ENCODE results near the gene ALG2.

The ALG2 gene, protein sequence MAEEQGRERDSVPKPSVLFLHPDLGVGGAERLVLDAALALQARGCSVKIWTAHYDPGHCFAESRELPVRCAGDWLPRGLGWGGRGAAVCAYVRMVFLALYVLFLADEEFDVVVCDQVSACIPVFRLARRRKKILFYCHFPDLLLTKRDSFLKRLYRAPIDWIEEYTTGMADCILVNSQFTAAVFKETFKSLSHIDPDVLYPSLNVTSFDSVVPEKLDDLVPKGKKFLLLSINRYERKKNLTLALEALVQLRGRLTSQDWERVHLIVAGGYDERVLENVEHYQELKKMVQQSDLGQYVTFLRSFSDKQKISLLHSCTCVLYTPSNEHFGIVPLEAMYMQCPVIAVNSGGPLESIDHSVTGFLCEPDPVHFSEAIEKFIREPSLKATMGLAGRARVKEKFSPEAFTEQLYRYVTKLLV
- 19.8 to 36.2 reads per million in 2 donors for total RNA-seq

DNA sequence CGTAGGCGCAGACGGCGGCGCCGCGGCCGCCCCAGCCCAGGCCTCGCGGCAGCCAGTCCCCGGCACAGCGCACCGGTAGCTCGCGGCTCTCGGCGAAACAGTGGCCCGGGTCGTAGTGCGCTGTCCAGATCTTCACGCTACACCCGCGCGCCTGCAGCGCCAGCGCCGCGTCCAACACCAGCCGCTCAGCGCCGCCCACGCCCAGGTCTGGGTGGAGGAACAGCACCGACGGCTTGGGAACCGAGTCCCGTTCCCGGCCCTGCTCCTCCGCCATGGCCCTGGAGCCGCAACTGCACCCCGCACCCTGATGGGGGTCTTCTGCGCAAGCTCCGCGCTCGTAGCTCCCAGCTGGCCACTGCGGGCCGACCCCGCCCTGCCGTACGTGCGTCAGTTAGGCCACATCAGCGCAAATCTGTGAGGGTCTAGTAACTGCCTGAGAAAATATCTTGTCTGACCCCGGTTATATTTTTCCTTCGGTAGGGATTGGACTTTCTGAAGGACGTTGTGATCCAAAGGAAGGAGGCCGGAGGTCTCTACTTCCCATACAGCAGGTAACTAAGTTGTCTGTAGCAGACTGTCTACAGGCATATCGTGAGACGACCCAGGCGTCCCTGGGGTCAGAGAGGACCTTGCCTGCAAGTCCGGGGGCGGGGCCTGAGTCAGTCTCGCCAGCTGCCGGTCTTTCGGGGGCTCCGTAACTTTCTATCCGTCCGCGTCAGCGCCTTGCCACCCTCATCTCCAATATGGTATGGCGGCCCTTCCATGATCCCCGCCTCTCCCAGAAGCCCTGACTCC lies at the start of gene ALG2, which contains the start of gene SEC61B:
ALG2 (minus strand) TSS at position 322 of the 795 bp plus-strand sequence; CDS start at position 274, 48 bp downstream.
SEC61B (plus strand) TSS at position 662 of the 795 bp plus-strand sequence; CDS start at position 744, 82 bp downstream.
- peak; percentile 90 for DNase-seq

DNA sequence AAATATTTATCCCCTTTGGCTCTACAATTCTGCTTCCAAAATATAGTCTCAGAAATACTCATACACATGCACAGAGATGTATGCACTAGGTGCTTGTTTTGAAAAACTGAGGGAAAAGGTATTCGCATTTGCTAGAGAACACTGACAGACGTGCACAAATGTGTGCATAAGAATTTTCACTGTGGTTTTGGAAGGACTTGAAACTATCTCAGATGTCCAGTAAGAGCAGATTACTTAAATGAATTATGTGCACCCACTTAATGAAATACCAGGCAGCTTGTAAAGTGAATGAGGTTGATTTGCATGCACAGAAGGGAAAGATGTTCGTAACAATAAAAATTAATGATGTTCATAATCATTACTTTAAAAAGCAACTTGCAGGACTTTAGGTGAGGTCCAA lies 48.7 kb upstream of the ALG2 start:
- no peak for DNase-seq

DNA sequence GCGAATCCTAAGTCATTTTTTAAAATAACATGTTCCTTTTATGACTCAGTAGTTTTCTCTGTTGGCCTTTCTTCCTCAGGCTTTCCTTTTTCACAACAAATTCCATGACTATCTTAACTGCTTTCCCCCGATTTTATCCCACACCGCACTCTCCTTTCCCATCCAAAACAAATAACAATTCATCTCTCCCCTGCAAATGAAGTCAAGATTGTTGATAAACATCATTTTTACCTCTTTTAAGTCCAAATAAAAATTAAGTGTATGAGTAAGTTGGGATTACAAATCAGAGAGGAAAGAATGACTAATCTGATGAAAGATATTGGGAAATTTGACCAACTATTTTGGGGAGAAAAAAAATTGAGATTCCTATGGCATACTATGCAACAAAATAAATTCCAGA lies 47.7 kb upstream of the ALG2 start:
- DNase-seq: no peak

DNA sequence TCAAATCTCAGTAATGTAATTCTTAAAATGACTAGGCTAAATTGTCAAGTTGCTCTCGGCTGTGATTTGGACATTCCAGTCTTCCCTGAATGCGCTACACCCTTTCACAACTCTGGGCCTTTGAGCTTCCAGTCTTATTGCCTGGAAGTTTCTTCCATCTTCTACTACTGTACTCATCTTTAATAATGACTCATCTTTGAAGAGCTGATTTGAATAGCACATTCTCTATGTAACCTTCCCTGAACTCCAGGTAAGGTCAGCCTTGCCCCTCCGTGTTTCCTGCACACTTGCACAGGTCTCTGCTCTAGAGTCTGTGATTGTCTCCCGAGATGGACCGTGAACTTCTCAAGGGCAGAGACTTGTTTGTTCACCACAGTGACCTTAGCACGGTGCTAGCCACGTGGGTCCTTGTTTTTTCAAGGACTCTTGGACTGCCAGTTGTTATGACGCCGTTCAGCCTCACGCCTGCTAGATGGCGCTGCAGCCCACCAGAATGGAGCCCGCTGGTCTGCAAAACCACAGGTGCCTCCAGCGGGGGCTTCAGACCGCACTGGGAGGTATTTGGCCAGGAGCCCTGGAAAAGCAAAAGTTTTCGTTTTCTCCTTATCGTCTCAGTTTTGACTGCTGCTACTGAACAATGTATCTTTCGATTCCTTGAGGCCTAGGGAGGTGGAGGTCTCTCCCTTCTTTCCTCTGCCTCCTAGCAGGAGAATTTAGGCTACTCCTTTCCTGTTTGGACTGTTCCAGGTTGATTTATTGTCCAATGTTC lies 44.7 kb upstream of the ALG2 start:
- DNase-seq: peak; percentile 26

DNA sequence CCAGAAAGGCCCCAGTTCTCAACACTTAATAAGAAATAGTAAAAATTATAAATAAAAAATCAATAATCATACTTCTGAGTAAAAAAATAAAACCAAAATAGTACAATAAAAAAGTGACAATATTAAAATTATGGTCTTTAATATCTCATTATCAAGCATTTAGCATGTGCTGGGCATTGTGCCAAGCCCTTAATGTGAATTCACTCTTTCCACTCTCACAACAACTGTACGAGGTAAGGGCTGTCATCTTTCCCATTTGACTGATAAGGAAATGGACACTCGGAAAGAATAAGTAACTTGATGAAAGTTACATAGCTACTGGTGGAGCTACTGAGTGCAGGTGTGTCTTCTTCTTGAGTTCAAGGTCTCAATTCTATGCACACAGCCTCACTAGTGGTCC lies 43.9 kb upstream of the ALG2 start:
- DNase-seq: no peak

DNA sequence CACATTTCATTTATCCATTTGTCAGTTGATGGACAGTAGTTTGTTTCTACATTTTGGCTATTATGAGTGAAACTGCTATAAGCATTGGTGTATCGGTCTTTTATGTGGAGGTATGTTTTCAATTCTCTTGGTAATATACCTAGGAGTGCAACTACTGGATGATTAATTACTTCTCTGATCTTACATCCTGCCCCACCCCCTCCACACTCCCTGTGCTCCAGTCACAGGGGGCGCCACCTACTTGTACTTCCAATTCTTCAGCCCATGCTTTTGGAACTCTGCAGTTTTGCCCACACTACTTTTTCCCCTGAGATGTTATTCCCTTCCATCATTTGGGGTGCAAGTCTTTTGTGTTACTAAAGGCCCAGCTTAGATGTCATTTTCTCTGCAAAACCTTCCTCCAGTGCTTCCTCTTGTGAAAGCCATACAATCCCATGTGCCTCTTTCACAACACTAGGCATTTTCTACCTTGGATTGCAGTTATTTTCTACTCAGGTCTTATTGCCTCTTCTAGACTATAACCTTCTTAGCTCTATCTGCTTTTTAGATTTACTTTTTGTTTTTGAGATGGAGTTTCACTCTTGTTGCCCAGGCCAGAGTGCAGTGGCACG lies 42.4 kb upstream of the ALG2 start:
- no peak for DNase-seq

DNA sequence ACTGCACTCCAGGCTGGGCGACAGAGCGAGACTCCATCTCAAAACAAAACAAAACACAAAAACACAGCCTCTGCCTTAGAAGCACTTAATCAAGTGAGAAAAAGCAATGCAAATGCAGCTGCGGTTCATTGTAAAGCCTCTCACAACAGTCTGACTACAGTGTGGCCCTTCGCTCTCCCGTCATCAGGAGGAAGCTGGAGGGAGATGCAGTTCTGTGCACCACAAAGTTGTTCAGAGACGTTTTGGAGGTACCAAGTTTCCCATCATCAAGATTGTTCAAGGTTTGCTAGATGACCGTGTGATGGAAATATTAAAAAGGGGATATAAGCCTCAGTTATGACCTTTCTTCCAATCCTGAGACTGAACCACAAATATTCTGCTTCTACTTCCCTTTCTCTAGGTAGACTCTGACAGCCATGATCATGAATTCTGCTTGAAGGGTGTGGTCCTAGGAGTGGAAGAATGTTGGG lies 41.2 kb upstream of the ALG2 start:
- DNase-seq: no peak

DNA sequence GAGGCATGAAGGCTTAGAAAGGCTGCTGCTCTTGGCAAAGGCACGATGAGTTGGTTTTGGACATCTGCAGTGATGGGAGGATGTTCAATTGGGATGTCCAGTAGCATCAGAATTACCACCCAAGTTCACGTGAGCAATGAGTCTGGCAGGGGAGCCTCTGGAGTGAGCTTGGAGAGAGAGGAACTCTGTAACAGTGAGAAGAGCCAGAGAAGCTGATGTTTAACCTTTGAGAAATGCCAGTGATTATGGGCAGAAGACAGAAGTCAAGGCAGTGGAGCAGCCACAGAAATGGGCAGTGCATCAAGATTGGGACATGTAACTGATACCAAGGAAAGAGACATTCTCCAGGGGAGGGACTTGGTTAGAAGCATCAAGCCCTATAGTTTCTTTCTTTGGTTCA lies 40.2 kb upstream of the ALG2 start:
- no peak for DNase-seq

DNA sequence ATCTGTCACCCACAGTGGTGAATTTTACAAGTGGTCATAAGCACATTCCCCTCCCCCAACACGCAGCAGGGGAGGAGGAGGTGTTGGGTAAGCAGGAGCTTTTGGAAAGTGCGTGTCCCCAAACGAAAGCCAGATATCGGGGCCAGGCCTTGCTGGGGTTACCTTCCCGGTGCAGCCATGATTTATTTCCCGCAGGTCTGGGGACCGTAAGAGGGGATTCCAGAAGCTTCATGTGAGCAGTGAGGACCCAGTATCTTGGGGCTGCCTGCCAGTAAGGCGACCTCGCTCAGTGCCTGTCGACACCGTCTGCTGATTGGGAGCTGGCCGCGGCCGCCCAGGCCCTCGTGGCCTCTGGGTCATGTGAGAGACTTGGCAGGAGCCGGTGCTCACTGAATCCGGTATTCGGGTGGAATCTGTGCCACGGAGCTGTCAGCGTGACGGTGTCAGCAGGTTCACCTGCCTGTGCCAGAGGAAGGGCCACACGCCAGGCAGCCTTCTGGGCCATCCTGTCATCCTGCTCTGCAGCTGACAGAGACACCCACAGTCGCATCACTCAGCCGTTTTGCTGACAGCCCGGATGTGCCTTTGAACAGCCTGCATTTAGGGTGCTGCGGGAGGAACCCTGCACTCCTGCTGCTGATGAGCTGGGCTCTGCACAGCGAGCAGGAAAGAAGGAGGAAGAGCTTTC lies 37.6 kb upstream of the ALG2 start:
- DNase-seq: no peak

DNA sequence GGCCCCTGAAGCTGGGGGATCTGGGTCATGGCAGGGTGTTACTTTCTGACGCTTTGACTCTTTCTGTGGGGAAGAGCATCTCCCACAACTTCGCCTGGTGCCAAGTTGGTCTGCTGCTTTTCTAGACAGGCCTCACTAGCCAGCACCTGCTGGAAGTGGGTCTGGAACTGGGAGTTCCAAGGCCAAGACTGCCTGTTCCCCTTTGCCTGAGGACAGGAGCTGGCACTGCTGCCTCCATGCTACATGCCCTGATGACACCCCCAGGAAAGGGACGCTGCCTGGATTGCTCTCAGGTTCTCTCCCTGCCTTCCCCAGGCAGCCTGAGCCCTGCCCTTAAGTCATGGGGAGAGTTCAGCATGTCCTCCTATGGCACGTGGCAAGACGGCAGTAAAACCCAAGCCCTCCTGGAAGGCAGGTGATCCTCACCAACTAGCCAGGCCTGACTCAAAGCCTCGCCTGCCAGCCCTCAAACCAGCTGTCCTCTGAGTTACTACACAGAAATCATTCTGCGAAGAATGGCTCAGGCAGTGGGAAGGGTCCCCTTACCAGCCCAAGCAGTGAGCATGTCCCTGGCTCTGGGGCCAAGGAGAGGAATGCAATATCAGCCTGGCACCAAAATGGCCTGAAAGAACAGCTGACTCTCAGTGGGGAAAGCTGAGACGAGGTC lies 36.1 kb upstream of the ALG2 start:
- DNase-seq: no peak

DNA sequence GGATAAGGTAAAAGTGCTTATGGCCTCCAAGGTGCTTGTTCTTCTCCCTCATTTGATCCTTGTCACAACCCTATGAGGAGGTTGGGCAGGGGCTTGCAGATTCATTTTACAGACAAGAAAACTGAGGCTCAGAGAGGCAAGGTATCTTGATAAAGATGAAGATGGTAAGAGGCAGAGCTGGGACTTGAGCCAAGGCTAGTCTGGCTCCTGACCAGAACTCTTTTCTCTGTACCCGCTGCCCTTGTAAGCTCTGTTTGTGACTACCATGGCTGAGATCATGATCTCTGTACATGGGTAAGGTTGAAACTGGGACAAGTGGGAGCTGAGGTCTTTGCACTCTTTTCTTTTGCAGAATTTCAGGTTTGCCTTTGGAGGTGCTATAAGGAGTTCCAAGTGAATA lies 33.9 kb upstream of the ALG2 start:
- DNase-seq: no peak

DNA sequence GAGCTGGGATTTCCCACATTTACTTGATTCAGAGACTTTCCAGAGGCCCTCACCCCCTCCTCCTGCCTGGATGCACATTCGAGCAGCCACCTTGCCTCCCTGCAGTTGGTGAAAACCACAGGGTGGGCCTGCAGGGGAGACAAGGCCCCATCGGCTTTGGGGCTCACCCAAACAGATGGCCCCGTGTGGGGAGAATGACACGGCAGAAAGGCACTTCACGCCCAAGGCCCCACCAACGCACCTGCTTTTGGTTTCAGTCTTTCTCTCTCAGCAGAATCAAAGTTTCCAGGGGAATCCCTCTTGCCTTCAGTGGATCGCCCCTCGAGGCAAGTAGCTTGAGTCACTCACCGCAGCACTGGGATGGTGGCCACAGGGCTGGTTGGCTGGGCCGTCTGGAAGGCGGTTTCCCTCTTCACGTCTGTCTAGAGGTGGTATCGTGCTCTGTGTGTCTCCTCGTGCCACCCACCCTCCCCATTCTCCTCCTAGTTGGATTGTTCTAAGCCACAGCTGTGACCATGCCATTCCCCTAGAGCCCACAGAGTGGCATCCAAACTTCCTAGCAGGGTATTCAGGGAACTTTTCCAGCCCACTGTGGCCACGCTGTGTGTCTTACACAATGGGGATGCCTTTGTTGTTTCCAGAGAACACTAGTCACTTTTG lies 32.2 kb upstream of the ALG2 start:
- DNase-seq: no peak

DNA sequence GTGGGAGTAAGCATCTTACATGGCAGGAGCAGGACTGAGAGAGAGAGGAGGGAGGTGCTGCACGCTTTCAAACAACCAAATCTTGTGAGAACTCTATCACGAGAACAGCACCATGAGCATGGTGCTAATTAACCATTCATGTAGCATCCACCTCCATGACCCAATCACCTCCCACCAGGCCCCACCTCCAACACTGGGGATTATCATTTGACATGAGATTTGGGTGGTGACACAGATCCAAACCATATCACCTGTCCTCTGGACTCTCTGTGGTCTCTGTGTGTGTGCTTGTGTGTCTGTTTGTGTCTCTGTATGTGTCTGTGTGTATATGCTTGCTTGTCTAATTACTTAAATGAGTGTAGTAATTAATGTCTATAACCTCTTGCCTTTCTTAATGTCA lies 31.4 kb upstream of the ALG2 start:
- no peak for DNase-seq

DNA sequence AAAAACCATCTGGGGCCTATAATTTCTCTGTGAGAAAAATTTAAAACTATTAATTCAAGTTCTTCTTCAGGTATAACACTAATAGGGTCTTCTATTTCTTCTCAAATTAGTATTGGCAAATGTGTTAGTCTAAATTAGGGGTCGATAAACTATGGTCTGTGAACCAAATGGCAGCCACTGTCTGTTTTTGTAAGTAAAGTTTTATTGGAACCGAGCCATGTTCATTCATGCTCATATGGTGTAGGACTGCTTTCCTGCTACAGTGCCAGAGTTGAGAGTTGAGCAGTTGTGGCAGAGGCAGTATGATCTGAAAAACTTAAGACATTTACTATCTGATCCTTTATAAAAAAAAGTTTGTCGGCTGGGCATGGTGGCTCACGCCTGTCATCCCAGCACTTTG lies 29.4 kb upstream of the ALG2 start:
- DNase-seq: no peak

DNA sequence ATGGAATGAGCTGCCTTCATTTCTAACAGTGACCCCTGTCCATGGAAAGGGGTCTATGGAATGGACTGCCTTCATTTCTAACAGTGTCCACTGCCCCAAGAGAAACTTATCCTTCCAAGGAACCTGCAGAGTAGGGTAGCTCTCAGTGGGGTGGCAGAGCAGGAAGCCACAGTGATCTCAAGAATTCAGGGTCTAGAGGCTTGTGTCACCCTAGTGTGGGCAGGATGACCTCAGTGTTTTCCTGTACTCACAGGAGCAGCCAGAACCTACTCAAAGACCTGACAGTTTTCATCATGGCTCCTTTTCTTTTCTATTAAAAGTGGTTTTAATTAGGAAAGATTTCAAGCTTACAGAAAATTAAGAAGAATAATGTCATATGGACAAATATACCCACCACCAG lies 27.9 kb upstream of the ALG2 start:
- DNase-seq: no peak

DNA sequence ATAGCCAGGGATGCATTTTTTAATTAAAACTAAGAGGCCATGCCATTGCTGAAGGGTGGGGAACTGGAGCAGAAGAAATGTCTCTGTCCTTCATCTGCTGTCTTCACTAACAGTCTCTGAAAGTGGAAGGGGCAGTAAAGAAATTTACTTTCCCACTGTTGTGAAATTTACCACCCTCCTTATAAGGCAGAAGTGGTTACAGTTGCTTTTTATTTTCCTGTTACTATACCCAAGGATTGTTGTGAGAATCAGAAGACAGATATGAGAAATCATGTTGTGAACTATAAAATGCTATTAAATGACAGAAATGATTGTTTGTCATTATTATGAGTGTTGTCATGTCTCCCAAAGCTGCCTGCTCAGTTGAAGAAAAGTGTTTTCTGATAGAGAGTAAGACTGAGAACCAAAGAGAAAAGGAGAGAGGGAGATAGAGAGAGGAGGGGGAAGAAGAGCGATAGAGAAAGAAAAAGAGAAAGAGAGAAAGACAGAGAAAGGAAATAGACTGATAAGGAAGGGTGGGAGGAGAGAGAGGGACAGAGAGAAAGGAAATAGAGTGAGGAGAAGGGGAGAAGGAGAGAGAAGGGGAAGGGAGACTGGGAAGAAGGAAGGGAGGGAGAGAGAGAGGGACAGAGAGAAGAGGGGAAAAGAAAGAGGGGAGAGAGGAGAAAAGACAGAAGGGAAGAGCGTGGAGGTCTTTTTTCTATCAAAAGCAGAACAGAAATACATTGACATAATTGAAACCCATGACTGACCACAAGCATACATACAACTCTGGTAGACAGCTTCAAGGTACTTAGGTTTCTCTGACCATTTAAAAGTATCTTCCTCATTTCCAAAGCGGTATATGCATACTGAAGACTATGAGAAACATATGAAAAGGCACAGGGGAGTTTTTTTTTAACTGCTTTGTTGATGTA lies 22.9 kb upstream of the ALG2 start:
- no peak for DNase-seq

DNA sequence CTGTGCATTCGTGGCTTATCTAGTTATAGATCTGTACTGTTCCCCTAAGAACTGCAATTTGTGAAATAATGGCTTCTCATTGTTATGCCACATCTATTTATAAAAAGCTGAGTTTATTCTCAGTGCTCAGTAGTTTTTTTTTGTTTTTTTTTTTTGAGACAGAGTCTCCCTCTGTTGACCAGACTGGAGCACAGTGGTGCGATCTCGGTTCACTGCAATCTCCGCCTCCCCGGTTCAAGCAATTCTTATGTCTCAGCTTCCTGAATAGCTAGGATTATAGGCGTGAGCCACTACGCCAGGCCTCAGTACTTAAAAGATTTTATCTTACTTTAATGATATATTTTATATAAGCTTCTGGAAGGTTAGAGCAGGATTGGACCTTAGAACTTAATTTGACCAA lies 19.4 kb upstream of the ALG2 start:
- no peak for DNase-seq

DNA sequence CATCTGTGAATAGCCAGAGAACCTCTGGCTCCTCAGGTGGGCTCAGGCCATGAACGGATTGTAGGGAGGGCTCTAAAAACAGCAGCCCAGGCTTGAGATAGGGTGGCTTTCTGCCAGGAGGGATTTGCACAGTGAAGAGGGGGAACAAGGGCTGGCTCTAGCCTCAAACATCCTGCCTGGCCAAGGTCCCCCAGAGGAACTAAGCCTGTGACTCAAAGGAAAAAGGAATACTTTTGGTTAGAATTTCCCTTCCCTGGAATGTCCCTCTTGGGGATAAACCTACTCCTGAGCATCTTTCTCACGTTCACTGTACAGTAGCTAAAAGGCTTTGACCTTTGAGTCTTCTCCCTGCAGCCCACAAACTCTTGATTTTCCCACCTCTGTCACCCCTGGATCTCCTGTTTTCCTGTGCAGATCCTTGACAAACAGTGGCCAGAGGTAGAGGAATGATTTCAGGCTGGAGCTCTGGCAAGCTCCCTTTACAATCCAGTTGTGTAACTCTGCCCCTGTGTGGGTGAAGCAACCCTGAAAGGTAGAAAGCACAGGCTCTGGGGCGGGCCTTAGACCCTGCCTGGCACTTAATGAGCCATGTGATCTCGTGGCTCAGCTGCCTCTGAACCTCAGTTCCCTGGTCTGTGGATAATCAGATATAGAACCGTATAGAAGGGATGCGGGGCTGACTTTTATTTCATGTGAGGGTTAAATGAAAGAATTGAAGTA lies 17.8 kb upstream of the ALG2 start:
- DNase-seq: no peak

DNA sequence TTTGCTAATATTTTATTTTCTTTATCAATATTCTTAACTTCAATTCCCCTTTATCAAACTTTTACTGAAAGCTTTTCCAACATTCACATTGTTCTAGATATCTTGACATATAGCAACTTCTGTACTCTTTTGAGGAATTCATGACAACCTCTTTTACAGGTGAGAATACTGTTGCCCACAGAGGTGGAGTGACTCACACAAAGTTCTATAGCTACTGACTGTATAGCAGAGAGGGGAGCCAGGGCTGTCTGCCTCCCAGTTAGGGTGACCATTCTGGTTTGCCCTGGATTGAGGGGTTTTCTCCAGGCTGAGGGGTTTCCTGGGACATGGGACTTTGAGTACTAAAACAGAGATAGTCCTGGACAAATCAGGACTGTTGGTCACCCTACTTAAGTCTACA lies 16.6 kb upstream of the ALG2 start:
- no peak for DNase-seq
